ELR (cell line): ENCODE results near the gene GDF10.

Source experiments
- DNase-seq: peaks from one replicate; pipeline ENCODE4 v3.0.0-alpha.2; 2015; ENCODE audit warnings: low read depth

GDF10 gene, protein sequence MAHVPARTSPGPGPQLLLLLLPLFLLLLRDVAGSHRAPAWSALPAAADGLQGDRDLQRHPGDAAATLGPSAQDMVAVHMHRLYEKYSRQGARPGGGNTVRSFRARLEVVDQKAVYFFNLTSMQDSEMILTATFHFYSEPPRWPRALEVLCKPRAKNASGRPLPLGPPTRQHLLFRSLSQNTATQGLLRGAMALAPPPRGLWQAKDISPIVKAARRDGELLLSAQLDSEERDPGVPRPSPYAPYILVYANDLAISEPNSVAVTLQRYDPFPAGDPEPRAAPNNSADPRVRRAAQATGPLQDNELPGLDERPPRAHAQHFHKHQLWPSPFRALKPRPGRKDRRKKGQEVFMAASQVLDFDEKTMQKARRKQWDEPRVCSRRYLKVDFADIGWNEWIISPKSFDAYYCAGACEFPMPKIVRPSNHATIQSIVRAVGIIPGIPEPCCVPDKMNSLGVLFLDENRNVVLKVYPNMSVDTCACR

GRCh38 chr10:47299611-47300428, at the start of gene GDF10:
Gene GDF10, plus strand, starts transcription at chr10:47300197. Its CDS starts 455 bp downstream, at chr10:47300652.
- DNase-seq: no peak

DNA sequence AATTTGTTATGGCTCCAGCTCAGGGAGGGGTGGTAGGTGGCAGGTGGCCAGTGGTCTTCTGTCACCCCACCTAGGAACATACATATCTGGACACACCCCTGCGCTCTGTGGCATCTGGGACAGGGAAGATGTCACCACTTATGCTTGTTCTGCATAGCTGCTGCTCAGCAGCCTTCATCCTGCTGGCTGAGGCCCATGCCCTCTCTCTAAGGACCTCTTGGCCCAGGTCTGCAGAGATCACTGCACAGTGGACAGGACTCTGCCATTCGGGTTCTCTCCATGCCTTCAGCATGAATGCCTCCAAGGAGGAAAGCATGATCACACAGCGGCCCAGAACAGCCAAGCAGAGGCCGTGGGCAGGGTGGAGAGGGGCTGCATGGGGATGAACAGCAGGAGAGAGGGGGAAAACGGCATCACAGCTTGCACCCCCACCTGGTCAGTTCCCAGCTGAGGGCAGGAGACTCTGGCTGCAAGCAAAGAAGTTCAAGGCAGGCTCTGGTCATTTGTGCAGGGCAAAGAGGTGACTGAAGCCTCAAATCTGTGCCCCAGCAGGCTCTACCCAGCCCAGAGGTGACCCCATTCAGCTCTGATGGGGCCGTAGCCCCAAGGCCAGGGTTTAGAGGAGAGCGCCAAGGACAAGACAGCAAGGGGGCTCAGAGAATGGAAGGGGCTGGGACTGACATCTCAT, 47.8 kb upstream of the GDF10 start:
- DNase-seq: no peak

DNA sequence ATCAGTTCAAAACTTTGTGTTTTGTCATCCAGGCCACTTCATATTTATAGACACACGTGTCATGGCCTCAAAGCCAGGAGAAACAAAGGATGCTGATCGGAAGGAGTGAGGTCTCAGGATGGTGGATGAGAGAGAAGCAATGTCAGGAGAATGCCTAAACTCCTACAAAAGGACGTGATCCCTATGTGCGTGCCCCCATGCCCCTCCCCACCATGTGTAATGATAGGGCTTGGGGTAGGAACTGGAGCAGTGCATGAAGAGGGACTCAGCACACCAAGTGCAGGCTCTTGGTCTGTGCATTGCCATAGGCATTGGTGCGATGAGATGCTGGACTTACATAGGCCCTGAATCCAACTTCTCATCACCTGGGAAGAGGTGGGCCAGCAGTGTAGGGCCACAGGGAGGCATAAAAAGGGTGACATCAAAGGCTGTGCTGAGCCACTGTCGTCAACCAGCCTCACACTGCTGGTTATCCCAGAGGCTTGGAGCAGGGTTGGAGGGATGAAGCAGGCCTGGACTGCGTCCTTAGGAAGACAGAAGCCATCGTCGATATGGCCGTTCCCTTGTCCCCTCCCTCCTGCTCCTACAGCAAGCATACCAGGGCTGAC, 46.9 kb upstream of the GDF10 start:
- DNase-seq: no peak

- DNase-seq: peak; percentile 15
Observed at GRCh38 chr10:47253651-47254375, 46.2 kb upstream of the GDF10 start.

- no peak for DNase-seq
Observed at GRCh38 chr10:47254611-47255010, 45.4 kb upstream of the GDF10 start.

DNA sequence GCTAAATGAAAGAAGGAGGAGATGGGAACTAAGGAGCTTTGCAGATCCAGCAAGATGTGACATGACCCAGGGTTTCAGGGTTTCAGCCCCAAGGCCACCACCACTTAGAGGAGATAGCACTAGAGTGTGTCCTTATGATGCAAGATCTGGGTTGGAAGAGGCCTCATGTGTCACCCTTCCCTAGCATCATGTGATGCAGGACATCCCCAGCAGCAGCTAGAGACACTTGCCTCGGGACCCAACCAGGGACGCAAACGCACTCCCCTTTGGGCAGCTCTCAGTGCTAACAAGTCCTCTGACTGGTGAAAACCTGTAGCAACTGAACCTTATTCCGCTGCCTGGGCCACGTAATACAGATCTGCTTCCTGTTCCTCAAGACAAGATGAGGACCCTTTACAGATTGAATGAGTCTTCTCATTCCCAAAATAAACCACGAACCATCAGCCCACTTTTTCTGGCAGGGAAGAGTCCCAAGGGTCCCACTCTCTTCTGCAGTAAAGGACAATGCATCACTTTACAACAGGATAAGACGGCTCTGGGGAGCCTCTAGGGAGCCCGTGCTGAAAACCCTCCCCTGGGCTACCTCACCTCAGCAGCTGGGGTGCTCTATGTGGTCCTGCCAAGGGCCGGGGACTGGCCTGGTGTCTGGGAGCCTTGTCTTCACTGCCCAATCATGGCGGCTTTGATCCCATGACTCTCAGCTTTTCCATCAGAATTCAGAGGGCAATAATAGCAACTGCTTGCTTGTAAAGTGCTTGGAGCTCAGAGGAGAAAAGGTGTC, 44.8 kb upstream of the GDF10 start:
- DNase-seq: no peak

DNA sequence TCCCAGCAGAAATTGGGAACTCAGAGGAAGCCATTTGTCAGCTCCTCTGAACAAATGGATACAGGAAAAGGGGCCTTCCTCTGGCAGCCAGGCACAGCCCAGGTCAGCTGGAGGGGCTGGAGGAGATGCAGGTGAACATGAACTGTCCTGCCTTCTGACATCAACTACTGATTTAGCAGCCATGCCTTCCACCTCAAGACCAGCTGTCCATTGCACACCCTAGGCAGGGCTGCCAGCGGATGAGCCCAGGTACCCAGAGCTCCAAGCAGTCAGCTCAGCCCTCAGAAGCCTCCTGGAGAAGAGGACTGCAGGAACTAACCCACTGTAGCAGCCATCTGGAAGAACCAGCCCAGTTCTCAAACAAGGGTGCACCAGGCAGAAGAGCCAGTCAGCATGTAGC, 44.1 kb upstream of the GDF10 start:
- DNase-seq: no peak

GRCh38 chr10:47256751-47257336, 43.2 kb upstream of the GDF10 start:
- no peak for DNase-seq

- DNase-seq: peak; percentile 64
Observed at GRCh38 chr10:47257396-47258120, 42.4 kb upstream of the GDF10 start.

DNA sequence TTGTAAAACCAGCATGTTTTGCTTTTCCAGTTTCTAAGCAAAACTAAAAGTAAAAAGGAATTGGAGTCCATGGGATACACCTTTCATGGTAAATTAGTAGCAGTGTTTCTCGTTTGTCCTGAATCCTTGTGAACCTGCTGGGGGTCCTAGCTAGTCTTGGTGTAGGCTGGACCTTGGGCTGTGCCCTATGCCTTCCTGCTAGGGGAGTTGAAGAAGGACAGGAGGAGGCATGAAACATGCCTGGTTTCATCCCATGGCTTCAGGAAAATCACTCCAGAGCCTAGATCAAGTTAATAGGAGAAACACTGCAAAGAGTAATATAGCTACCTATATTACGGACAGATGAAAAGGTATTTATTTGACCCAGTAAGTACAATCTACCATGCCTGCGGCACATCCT, 41.1 kb upstream of the GDF10 start:
- no peak for DNase-seq

- no peak for DNase-seq
Observed at GRCh38 chr10:47259466-47259865, 40.5 kb upstream of the GDF10 start.

- DNase-seq: no peak
Observed at GRCh38 chr10:47260505-47261111, 39.4 kb upstream of the GDF10 start.

GRCh38 chr10:47261121-47261520, 38.9 kb upstream of the GDF10 start:
- DNase-seq: no peak

- no peak for DNase-seq
Observed at GRCh38 chr10:47261556-47261955, 38.4 kb upstream of the GDF10 start.

GRCh38 chr10:47262606-47263533, 37.1 kb upstream of the GDF10 start:
- DNase-seq: peak; percentile 10

GRCh38 chr10:47264797-47265281, 35.2 kb upstream of the GDF10 start:
- no peak for DNase-seq

- no peak for DNase-seq
Observed at GRCh38 chr10:47266602-47267001, 33.4 kb upstream of the GDF10 start.

- DNase-seq: no peak
Observed at GRCh38 chr10:47268696-47269095, 31.3 kb upstream of the GDF10 start.
